Right hindlimb (tissue), 1 donor: ENCODE data around the gene SLC9A9.

Experiments
- DNase-seq: peaks from one replicate; pipeline ENCODE4 v3.0.0-alpha.2; 2018

Gene SLC9A9

DNA sequence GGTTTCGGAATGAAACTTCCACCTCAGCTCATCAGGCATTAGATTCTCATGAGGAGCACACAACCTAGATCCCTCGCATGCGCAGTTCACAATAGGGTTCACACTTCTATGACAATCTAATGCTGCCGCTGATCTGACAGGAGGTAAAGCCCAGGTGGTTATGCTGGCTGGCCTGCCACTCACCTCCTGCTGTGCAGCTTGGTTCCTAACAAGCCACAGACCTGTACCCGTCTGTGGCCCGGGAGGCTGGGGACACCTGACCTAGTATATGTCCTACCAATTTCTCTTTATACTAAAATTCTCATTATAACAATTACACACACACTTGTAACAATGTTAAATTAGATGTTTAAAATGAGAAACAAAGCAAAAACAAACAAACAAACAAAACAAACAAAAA lies 172.2 kb downstream of the SLC9A9 start:
- DNase-seq: no peak

GRCh38 chr3:143674100-143674968 lies 173.9 kb downstream of the SLC9A9 start:
- DNase-seq: peak; percentile 72

DNA sequence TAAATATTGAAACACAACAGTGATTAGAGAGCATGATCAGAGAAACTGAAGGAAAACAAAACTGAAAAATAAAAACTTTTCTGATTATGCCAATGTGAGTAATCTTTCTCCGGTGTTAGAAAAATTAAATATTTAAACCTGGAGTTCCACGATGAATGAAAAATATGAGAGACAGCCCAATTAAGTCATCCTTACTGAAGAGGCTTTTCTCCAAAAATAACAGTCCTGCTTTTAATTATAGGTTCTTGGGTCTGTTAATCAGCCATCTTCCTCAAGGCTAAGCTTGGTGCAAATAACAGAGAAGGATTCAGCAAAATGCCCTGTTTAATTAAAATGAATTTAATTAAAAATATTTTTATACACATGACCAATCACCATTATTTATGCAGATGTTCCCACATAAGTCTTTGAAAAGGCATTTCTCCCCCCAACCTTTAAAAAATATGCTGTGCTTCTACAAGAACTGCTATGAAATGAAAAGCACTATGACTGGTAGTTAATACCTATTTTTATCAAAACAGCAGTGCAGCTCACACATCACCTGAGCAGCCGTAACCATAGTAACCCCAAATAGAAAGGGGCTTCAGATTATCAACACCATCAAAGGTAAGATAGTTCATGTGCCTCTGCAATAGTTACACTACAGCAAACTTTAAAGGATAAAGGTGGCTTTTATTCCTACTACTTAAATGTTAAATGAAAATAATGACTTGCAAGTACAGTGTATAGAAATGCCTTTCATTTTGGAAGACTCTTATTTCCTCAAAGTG lies 175.7 kb downstream of the SLC9A9 start:
- no peak for DNase-seq

DNA sequence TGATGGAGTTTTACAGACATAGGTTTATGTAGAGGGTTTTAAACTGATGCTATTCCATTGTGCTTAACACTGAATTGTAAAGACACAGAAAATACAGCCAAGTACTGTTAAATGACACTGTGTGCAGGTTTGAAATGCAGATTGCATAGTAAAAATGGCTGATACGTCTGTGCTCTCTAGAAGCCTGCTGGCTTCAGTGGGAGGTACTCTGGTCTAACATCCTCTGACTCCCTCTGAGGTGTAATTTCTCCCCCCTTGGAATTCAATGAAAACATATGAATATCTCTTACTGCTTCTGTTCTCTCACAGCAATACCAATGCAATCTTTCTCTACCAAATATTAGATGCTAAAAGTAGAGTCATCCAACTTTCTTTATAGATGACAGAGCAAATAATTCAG lies 176.6 kb downstream of the SLC9A9 start:
- no peak for DNase-seq

- DNase-seq: peak; percentile 30
Measured at GRCh38 chr3:143668924-143669790, 179.1 kb downstream of the SLC9A9 start.

DNA sequence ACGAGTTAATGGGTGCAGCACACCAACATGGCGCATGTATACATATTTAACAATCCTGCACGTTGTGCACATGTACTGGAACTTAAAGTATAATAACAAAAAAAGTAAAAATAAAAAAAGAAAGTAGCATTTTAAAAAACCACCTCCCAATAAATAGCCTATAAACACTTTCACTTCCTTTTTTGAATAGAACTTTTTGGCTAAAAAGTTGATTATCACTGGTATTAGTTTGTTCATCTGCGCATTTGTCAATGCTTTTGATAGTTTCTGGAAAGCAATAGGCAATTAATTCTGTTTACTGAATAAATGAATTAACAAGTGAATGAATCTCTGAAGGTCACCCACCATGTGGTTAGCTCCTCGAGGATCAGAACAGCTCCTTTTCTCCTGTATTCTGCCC lies 179.9 kb downstream of the SLC9A9 start:
- no peak for DNase-seq

DNA sequence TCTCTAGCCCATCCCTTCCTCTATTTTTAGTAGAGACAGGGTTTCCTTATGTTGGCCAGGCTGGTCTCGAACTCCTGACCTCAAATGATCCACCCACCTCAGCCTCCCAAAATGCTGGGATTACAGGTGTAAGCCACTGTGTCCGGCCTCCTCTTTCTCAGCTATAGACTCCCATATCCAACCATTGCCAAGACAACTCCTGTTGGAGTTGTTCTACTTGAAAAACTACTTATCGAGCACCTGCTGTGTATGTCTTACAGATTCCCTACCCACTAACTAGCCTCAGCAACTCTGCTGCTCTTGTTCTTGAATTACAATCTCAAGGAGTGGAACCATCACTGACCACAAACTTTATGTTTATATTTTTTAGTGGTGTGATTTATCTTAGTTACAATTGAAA lies 186.6 kb downstream of the SLC9A9 start:
- DNase-seq: no peak

GRCh38 chr3:143658861-143659260 lies 189.4 kb downstream of the SLC9A9 start:
- DNase-seq: no peak

- no peak for DNase-seq
Measured at GRCh38 chr3:143658116-143658515, 190.2 kb downstream of the SLC9A9 start.

DNA sequence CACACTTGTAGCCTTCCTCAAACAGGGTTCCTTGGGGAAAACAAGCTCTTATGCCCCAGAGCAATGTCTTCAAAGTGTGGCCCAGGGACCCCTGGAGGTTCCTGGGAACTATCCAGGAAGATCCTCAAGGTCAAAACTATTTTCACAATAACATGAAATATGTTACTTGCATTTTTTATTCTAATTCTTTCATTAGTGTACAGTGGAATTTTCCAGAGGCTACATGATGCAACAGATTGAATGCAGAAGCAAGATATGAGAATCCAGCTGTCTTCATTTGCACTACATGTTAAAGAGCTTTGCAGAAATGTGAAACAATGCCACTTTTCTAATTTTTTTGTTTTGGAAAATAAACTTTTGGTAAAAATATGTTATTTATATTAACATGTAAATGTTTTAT lies 190.9 kb downstream of the SLC9A9 start:
- DNase-seq: no peak

GRCh38 chr3:143654906-143655305 lies 193.4 kb downstream of the SLC9A9 start:
- DNase-seq: no peak

DNA sequence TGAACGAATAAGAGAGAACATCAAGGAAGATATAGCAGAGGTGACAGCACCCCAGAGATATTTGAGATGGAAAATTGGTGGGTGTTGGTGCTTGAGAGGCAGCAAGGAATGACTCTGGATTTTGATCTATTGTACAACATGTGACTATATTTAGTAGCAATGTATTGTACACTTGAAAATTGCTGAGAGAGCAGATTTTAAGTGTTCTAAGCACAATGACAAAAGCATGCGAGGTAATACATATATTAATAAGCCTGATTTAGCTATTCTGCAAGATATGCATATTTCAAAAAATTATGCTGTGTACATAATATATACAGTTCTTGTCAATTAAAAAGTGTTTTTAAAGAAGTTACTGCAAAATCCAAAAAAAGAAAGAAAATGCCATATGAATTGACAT lies 194.3 kb downstream of the SLC9A9 start:
- no peak for DNase-seq

DNA sequence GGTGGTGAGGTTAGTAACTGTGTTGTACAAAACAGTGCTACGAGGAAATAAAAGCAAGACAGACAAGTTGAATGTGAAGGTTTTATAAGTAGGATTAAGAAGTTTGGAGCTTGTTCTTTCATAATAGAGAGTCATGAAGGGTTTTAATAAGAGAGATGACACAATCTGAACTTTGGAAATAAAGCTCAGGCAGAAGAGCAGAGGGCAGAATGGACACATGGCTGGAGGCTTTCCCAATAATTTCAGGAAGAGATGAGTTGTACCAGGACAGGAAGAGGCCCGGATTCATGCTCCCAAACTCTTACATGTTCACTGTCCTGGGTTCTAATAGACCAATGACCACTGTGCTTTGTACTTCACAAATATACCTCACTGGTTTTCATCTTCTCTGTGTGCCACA lies 194.8 kb downstream of the SLC9A9 start:
- no peak for DNase-seq

DNA sequence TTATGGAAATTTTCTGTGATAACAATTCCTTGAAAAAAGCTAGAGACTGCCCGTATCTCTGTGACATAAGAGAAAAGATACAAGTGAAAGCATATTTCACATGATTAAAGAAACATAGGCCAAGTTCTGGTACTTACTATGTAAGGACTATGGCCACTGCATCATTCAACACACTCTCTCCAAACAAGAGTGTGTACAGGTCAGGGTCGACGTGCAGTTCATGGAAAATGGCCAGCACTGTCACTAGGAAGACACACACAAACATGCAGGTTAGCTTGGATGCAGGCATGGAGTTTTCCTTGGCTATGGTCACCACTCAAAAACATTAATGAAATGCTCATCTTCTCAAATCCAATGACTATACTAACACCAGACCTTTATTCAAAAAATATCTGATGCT lies 196.2 kb downstream of the SLC9A9 start:
- DNase-seq: no peak

- DNase-seq: no peak
Measured at GRCh38 chr3:143650827-143651226, 197.4 kb downstream of the SLC9A9 start.

GRCh38 chr3:143650120-143650519 lies 198.1 kb downstream of the SLC9A9 start:
- DNase-seq: no peak

- no peak for DNase-seq
Measured at GRCh38 chr3:143648708-143649107, 199.6 kb downstream of the SLC9A9 start.

GRCh38 chr3:143648218-143648617 lies 200.1 kb downstream of the SLC9A9 start:
- no peak for DNase-seq

DNA sequence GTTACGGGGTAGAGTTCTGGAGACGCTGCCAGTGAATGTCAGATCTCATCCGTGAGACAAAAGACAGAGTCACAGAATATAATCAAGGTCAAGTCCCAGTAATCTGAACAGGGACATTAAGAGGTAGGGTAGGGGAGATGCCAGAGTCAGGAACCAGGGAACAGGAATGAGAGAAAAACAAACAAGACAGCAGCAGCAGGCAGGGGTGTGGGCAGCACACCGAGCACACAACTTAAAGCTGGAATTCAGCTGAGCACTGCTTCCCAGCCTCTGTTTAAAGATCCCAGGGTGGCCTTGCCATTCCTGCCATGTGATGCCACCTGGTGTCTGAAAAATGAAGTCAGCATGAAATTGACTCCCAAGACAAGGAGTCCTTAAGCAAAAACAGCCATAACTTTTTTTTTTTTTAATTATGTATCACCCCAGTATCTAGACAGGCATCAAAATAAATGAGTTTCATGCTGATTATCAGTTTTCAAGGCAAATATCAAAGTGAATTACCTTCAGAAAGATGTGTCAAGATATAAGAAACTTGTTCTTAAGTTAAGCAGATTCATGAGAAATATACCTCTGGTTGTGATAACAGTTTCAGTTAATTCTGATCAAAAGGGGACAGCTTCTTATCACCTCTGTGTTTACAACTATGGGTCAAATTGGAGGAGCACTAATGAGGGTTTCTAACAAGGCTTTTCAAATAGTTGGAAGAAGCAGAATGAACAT lies 203.7 kb downstream of the SLC9A9 start:
- peak; percentile 65 for DNase-seq

GRCh38 chr3:143643905-143644304 lies 204.4 kb downstream of the SLC9A9 start:
- DNase-seq: no peak

DNA sequence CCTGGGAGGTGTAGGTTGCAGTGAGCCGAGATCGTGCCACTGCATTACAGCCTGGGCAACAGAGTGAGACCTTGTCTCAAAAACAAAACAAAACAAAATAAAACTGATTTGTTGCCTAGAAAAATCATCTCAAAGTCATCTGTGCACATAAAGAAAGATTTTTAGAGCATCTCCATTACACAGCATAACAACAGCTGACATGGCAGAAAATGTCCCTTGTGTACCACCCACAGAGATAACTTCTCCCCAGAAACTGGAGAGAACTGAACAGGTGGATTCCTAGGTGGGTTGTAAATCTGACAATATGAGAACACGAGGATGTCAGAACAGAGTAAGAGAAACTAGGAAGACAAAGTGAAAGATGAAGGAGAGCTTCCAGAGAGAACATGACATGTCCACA lies 207.5 kb downstream of the SLC9A9 start:
- DNase-seq: no peak

DNA sequence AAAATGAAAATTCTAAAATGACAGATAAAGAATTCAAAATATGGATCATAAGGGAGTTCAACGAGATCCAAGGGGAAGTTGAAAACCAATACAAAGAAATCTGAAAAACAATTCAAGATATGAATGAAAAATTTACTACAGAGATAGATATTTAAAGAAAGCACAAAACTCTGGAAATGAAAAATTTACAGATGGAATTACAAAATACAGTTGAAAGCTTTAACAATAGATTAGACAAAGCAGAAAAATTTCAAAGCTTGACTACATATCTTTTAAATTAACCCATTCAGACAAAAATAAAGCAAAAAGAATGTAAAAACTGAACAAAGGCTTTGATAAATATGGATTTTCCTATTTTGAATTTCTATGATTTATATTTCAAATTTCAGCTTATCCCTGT lies 211.1 kb downstream of the SLC9A9 start:
- DNase-seq: no peak

DNA sequence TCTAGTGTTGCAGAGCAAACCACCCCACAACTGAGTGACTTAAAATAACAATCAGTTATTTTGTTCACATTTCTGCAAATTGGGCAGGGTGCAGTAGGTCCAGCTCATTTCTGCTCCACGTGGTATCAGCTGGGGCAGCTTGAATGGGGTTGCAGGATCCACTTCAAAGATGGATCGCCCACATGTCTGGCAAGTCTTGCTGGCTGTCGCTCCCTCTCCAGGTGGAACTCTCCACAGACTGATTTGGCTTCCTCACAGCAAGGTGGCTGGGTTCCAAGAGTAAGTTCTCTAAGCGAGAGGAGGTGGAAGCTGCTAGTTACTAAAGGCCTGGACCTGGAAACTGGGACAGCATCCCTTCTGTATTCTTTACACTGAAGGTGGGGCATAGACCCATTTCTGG lies 213.3 kb downstream of the SLC9A9 start:
- no peak for DNase-seq
